ENCODE data around the gene PRH2.

PRH2 gene

GRCh38 chr12:10940389-10940788, 11.4 kb downstream of the PRH2 start:
- no peaks in the 10 kb centered on the region for H3K27me3 Mint-ChIP-seq
- ATAC-seq (ENCODE audit: low read depth) (no peak), DNase-seq (ENCODE audit: low spot score in 2 of 2) (no peak)
- no peaks in the 10 kb centered on the region for H3K4me1 Mint-ChIP-seq
- H3K9me3 Mint-ChIP-seq: peaks cover 4% of the 10 kb centered on the region
- H3K4me3 Mint-ChIP-seq: no peak overlapping the region
- H3K36me3 Mint-ChIP-seq: peaks cover 3% of the 10 kb centered on the region
- H3K27ac Mint-ChIP-seq: no peak overlapping the region

GRCh38 chr12:10941369-10941768, 12.3 kb downstream of the PRH2 start:
- H3K36me3 Mint-ChIP-seq: peaks cover 3% of the 10 kb centered on the region
- H3K4me1 Mint-ChIP-seq: no peaks in the 10 kb centered on the region
- peaks cover 4% of the 10 kb centered on the region for H3K9me3 Mint-ChIP-seq
- H3K27me3 Mint-ChIP-seq: no peaks in the 10 kb centered on the region
- H3K27ac Mint-ChIP-seq: no peak overlapping the region
- no peak overlapping the region for H3K4me3 Mint-ChIP-seq
- DNase-seq (ENCODE audit: low spot score in 2 of 2): no peak
- ATAC-seq (ENCODE audit: low read depth): no peak

GRCh38 chr12:10941916-10942607, 13.0 kb downstream of the PRH2 start:
- no peaks in the 10 kb centered on the region for H3K4me1 Mint-ChIP-seq
- no peaks in the 10 kb centered on the region for H3K27me3 Mint-ChIP-seq
- peaks cover 5% of the 10 kb centered on the region for H3K9me3 Mint-ChIP-seq
- H3K36me3 Mint-ChIP-seq: peaks cover 3% of the 10 kb centered on the region
- H3K4me3 Mint-ChIP-seq: no peak overlapping the region
- H3K27ac Mint-ChIP-seq: no peak overlapping the region
- ATAC-seq (ENCODE audit: low read depth): no peak
- no peak for DNase-seq (ENCODE audit: low spot score in 2 of 2)

- peaks cover 3% of the 10 kb centered on the region for H3K36me3 Mint-ChIP-seq
- no peak overlapping the region for H3K27ac Mint-ChIP-seq
- ATAC-seq (ENCODE audit: low read depth): no peak
- H3K4me1 Mint-ChIP-seq: no peaks in the 10 kb centered on the region
- H3K9me3 Mint-ChIP-seq: peaks cover 8% of the 10 kb centered on the region
- no peak for DNase-seq (ENCODE audit: low spot score in 2 of 2)
- no peaks in the 10 kb centered on the region for H3K27me3 Mint-ChIP-seq
- no peak overlapping the region for H3K4me3 Mint-ChIP-seq
These were observed 14.1 kb downstream of the PRH2 start for GRCh38 chr12:10943167-10943566.

GRCh38 chr12:10952645-10953044, 23.6 kb downstream of the PRH2 start:
- Mint-ChIP-seq H3K27ac (no peak overlapping the region), H3K4me3 (no peak overlapping the region), H3K9me3 (peaks cover 13% of the 10 kb centered on the region), H3K36me3 (peaks cover 49% of the 10 kb centered on the region), H3K4me1 (no peaks in the 10 kb centered on the region), H3K27me3 (no peaks in the 10 kb centered on the region)
- DNase-seq (ENCODE audit: low spot score in 2 of 2) (no peak), ATAC-seq (ENCODE audit: low read depth) (no peak)

- Mint-ChIP-seq H3K4me3 (no peak overlapping the region), H3K27ac (no peak overlapping the region), H3K9me3 (peaks cover 13% of the 10 kb centered on the region), H3K36me3 (peaks cover 48% of the 10 kb centered on the region), H3K4me1 (peaks cover 16% of the 10 kb centered on the region), H3K27me3 (no peaks in the 10 kb centered on the region)
- ATAC-seq (ENCODE audit: low read depth): no peak
- DNase-seq (ENCODE audit: low spot score in 2 of 2): no peak
These were observed 27.0 kb downstream of the PRH2 start for GRCh38 chr12:10956085-10956484.

- DNase-seq (ENCODE audit: low spot score in 2 of 2) (no peak), ATAC-seq (ENCODE audit: low read depth) (no peak)
- Mint-ChIP-seq H3K27me3 (no peaks in the 10 kb centered on the region), H3K36me3 (peaks cover 50% of the 10 kb centered on the region), H3K4me1 (peaks cover 24% of the 10 kb centered on the region), H3K27ac (no peak overlapping the region), H3K4me3 (no peak overlapping the region), H3K9me3 (peaks cover 13% of the 10 kb centered on the region)
These were observed 28.7 kb downstream of the PRH2 start for GRCh38 chr12:10957741-10958140.

- H3K4me1 Mint-ChIP-seq: peaks cover 26% of the 10 kb centered on the region
- DNase-seq (ENCODE audit: low spot score in 2 of 2): no peak
- ATAC-seq (ENCODE audit: low read depth): no peak
These were observed 30.8 kb downstream of the PRH2 start for GRCh38 chr12:10959804-10960203.

GRCh38 chr12:10960211-10960610, 31.2 kb downstream of the PRH2 start:
- Mint-ChIP-seq H3K4me1 (peaks cover 26% of the 10 kb centered on the region), H3K27ac (no peak overlapping the region)
- ATAC-seq (ENCODE audit: low read depth): no peak

More at GRCh38 chr12:10959804-10960203, 30.8 kb downstream of the PRH2 start:
- peaks cover 43% of the 10 kb centered on the region for H3K36me3 Mint-ChIP-seq
- no peaks in the 10 kb centered on the region for H3K27me3 Mint-ChIP-seq
- no peak overlapping the region for H3K27ac Mint-ChIP-seq
- H3K9me3 Mint-ChIP-seq: peaks cover 11% of the 10 kb centered on the region
- H3K4me3 Mint-ChIP-seq: no peak overlapping the region

GRCh38 chr12:10965476-10965875, 36.4 kb downstream of the PRH2 start:
- no peaks in the 10 kb centered on the region for H3K9me3 Mint-ChIP-seq
- no peak overlapping the region for H3K27ac Mint-ChIP-seq
- ATAC-seq (ENCODE audit: low read depth): no peak
- peaks cover 19% of the 10 kb centered on the region for H3K4me1 Mint-ChIP-seq
- no peaks in the 10 kb centered on the region for H3K27me3 Mint-ChIP-seq
- no peak for DNase-seq (ENCODE audit: low spot score in 2 of 2)
- no peak overlapping the region for H3K4me3 Mint-ChIP-seq
- peaks cover 15% of the 10 kb centered on the region for H3K36me3 Mint-ChIP-seq

More at GRCh38 chr12:10960211-10960610, 31.2 kb downstream of the PRH2 start:
- Mint-ChIP-seq H3K4me3 (no peak overlapping the region), H3K27me3 (no peaks in the 10 kb centered on the region), H3K36me3 (peaks cover 39% of the 10 kb centered on the region), H3K9me3 (peaks cover 10% of the 10 kb centered on the region)
- no peak for DNase-seq (ENCODE audit: low spot score in 2 of 2)

- H3K9me3 Mint-ChIP-seq: no peaks in the 10 kb centered on the region
- H3K27ac Mint-ChIP-seq: no peak overlapping the region
- no peaks in the 10 kb centered on the region for H3K27me3 Mint-ChIP-seq
- peaks cover 15% of the 10 kb centered on the region for H3K36me3 Mint-ChIP-seq
- H3K4me1 Mint-ChIP-seq: peaks cover 13% of the 10 kb centered on the region
- DNase-seq (ENCODE audit: low spot score in 2 of 2) (no peak), ATAC-seq (ENCODE audit: low read depth) (no peak)
- H3K4me3 Mint-ChIP-seq: no peak overlapping the region
These were observed 37.3 kb downstream of the PRH2 start for GRCh38 chr12:10966314-10966713.

GRCh38 chr12:10967409-10967808, 38.4 kb downstream of the PRH2 start:
- Mint-ChIP-seq H3K36me3 (peaks cover 9% of the 10 kb centered on the region), H3K27ac (no peak overlapping the region), H3K9me3 (no peaks in the 10 kb centered on the region), H3K4me1 (peaks cover 7% of the 10 kb centered on the region), H3K27me3 (no peaks in the 10 kb centered on the region), H3K4me3 (no peak overlapping the region)
- no peak for ATAC-seq (ENCODE audit: low read depth)
- DNase-seq (ENCODE audit: low spot score in 2 of 2): no peak

- no peaks in the 10 kb centered on the region for H3K9me3 Mint-ChIP-seq
- no peaks in the 10 kb centered on the region for H3K27me3 Mint-ChIP-seq
- no peak overlapping the region for H3K27ac Mint-ChIP-seq
- H3K4me3 Mint-ChIP-seq: no peak overlapping the region
- peaks cover 8% of the 10 kb centered on the region for H3K36me3 Mint-ChIP-seq
- H3K4me1 Mint-ChIP-seq: peaks cover 7% of the 10 kb centered on the region
- no peak for ATAC-seq (ENCODE audit: low read depth)
- no peak for DNase-seq (ENCODE audit: low spot score in 2 of 2)
These were observed 39.9 kb downstream of the PRH2 start for GRCh38 chr12:10968765-10969456.

- Mint-ChIP-seq H3K27me3 (no peaks in the 10 kb centered on the region), H3K9me3 (no peaks in the 10 kb centered on the region), H3K4me3 (no peak overlapping the region), H3K36me3 (peaks cover 6% of the 10 kb centered on the region), H3K4me1 (peaks cover 5% of the 10 kb centered on the region), H3K27ac (no peak overlapping the region)
- no peak for ATAC-seq (ENCODE audit: low read depth)
- DNase-seq (ENCODE audit: low spot score in 2 of 2): no peak
These were observed 45.9 kb downstream of the PRH2 start for GRCh38 chr12:10974965-10975364.

- no peak for ATAC-seq (ENCODE audit: low read depth)
- Mint-ChIP-seq H3K4me1 (peaks cover 14% of the 10 kb centered on the region), H3K27me3 (no peaks in the 10 kb centered on the region), H3K27ac (no peak overlapping the region), H3K9me3 (no peaks in the 10 kb centered on the region), H3K4me3 (no peak overlapping the region), H3K36me3 (peaks cover 2% of the 10 kb centered on the region)
- no peak for DNase-seq (ENCODE audit: low spot score in 2 of 2)
These were observed 53.2 kb downstream of the PRH2 start for GRCh38 chr12:10982244-10982643.

All from memory B cell (primary cell).